C4-2B (cell line): ENCODE measurements around the gene EVA1A.

Experiments used
- ZFX ChIP-seq: fragments of 450-650 bp; IDR thresholded peaks from 2 replicates; pipeline ENCODE4 v1.6.1; 2017
- TF ChIP-seq, protein P1 (sequence below): fragments of 450-650 bp; conservative IDR thresholded peaks from 2 replicates; pipeline ENCODE4 v1.5.1; 2017; ENCODE audit warnings: mild to moderate bottlenecking

DNA sequence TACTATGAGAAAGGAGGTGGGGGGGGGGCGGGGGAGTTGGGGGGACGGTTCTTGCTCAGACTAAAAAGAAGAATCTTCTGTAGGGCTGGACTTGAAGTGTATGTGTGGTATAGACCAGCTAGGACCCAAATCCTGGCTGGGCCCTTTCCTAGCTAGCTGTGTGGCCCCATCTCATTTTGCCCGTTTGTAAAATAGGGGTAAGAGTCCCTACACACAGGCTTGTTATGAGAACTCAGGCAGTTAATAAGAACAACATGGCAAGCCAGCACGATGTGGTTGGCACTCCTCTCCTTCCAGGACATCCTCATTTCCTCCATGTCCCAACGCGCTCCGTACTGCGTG is 1.1 kb downstream of the EVA1A start:
- TF ChIP-seq, protein P1, sequence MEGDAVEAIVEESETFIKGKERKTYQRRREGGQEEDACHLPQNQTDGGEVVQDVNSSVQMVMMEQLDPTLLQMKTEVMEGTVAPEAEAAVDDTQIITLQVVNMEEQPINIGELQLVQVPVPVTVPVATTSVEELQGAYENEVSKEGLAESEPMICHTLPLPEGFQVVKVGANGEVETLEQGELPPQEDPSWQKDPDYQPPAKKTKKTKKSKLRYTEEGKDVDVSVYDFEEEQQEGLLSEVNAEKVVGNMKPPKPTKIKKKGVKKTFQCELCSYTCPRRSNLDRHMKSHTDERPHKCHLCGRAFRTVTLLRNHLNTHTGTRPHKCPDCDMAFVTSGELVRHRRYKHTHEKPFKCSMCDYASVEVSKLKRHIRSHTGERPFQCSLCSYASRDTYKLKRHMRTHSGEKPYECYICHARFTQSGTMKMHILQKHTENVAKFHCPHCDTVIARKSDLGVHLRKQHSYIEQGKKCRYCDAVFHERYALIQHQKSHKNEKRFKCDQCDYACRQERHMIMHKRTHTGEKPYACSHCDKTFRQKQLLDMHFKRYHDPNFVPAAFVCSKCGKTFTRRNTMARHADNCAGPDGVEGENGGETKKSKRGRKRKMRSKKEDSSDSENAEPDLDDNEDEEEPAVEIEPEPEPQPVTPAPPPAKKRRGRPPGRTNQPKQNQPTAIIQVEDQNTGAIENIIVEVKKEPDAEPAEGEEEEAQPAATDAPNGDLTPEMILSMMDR, result no peak
- TF ChIP-seq ZFX, result no peak
